GM18520 (cell line): ENCODE measurements around the gene TULP3.

Experiments used
- ATAC-seq: cut with Tn5 transposase; IDR thresholded peaks from one replicate; pipeline ENCODE4 v1.9.1; 2021; ENCODE audit not compliant: unreplicated experiment

The TULP3 gene

GRCh38 chr12:2963760-2964292, 73.1 kb downstream of the TULP3 start:
- ATAC-seq = no peak

- no peak for ATAC-seq
Observed at GRCh38 chr12:2967651-2968050, 77.0 kb downstream of the TULP3 start.

GRCh38 chr12:2970744-2971143, 80.1 kb downstream of the TULP3 start:
- no peak for ATAC-seq

GRCh38 chr12:2973566-2973965, 82.9 kb downstream of the TULP3 start:
- ATAC-seq = no peak

GRCh38 chr12:2974560-2974971, 83.9 kb downstream of the TULP3 start:
- no peak for ATAC-seq

GRCh38 chr12:2976581-2976996, 85.9 kb downstream of the TULP3 start:
- no peak for ATAC-seq

GRCh38 chr12:2977776-2978175, 87.1 kb downstream of the TULP3 start:
- no peak for ATAC-seq

GRCh38 chr12:2979806-2980205, 89.1 kb downstream of the TULP3 start:
- no peak for ATAC-seq

- ATAC-seq = no peak
Observed at GRCh38 chr12:2980630-2981029, 89.9 kb downstream of the TULP3 start.

- no peak for ATAC-seq
Observed at GRCh38 chr12:2982361-2982760, 91.7 kb downstream of the TULP3 start.

GRCh38 chr12:2984249-2984648, 93.6 kb downstream of the TULP3 start:
- ATAC-seq = no peak

GRCh38 chr12:2984698-2985097, 94.0 kb downstream of the TULP3 start:
- ATAC-seq = no peak

- ATAC-seq = no peak
Observed at GRCh38 chr12:2986876-2987275, 96.2 kb downstream of the TULP3 start.

GRCh38 chr12:2988494-2988893, 97.8 kb downstream of the TULP3 start:
- ATAC-seq = no peak
